HuH-7 (cell line): ENCODE results near the gene PIK3AP1.
"Not testable (repeated sequence)": the region's sequence is repeated elsewhere in the genome, so short reads cannot be mapped to it uniquely, and the experiment has no call there.

Experiments used
- DNase-seq: peaks from one replicate; pipeline ENCODE4 v3.0.0; 2011; ENCODE audit warnings: low spot score

The PIK3AP1 gene

GRCh38 chr10:96724621-96725020 lies 4.3 kb upstream of the PIK3AP1 start:
- no peak for DNase-seq

GRCh38 chr10:96721207-96721572 lies 876 bp upstream of the PIK3AP1 start:
- DNase-seq, result peak; percentile 47

- peak; percentile 79 for DNase-seq
Observed at GRCh38 chr10:96719850-96720421, 378 bp downstream of the PIK3AP1 start.

GRCh38 chr10:96719200-96719599 lies 1.1 kb downstream of the PIK3AP1 start:
- peak; percentile 57 for DNase-seq

- DNase-seq, result no peak
Observed at GRCh38 chr10:96718304-96718990, 1.9 kb downstream of the PIK3AP1 start.

- DNase-seq, result no peak
Observed at GRCh38 chr10:96716390-96716789, 3.9 kb downstream of the PIK3AP1 start.

- no peak for DNase-seq
Observed at GRCh38 chr10:96714746-96715255, 5.5 kb downstream of the PIK3AP1 start.

- DNase-seq, result no peak
Observed at GRCh38 chr10:96714031-96714590, 6.2 kb downstream of the PIK3AP1 start.

- DNase-seq, result no peak
Observed at GRCh38 chr10:96712662-96713271, 7.5 kb downstream of the PIK3AP1 start.

- no peak for DNase-seq
Observed at GRCh38 chr10:96711048-96711728, 9.1 kb downstream of the PIK3AP1 start.

GRCh38 chr10:96709525-96709924 lies 10.8 kb downstream of the PIK3AP1 start:
- DNase-seq, result no peak

GRCh38 chr10:96708996-96709395 lies 11.3 kb downstream of the PIK3AP1 start:
- DNase-seq, result no peak

GRCh38 chr10:96708456-96708855 lies 11.9 kb downstream of the PIK3AP1 start:
- no peak for DNase-seq

GRCh38 chr10:96706331-96706853 lies 13.9 kb downstream of the PIK3AP1 start:
- DNase-seq, result no peak

GRCh38 chr10:96705134-96705533 lies 15.2 kb downstream of the PIK3AP1 start:
- no peak for DNase-seq

GRCh38 chr10:96704563-96704962 lies 15.8 kb downstream of the PIK3AP1 start:
- DNase-seq, result no peak

GRCh38 chr10:96703358-96703757 lies 17.0 kb downstream of the PIK3AP1 start:
- no peak for DNase-seq

- DNase-seq, result no peak
Observed at GRCh38 chr10:96701265-96701664, 19.0 kb downstream of the PIK3AP1 start.

- DNase-seq, result no peak
Observed at GRCh38 chr10:96700374-96701099, 19.8 kb downstream of the PIK3AP1 start.

GRCh38 chr10:96699613-96700012 lies 20.7 kb downstream of the PIK3AP1 start:
- DNase-seq, result no peak

- DNase-seq, result not testable (repeated sequence)
Observed at GRCh38 chr10:96698305-96698704, 22.0 kb downstream of the PIK3AP1 start.

GRCh38 chr10:96697438-96697837 lies 22.9 kb downstream of the PIK3AP1 start:
- DNase-seq, result no peak
